IMR-90 (cell line): ENCODE data around the gene LDLRAD3. TPM values are rescaled to one million over a fixed set of nuclear protein-coding genes. Genes with fewer than 3 reads are reported as not detected.

ENCODE experiments used
- ATAC-seq: fragments of 200-7000 bp; cut with Tn5 transposase; 2 replicates; pipeline ENCODE4 v1.9.1; 2020; ENCODE audit warnings: low read depth, mild to moderate bottlenecking, moderate library complexity
- BruUV-seq: library from RNA; stranded (reverse); fragments of 400-500 nt; replicated peaks from 2 replicates; lab custom pipeline; 2021; lab: Mats Ljungman, UMichigan
- CTCF ChIA-PET: fragments of 300-600 bp; formaldehyde crosslinking; extraction: SDS; loops from one replicate; lab custom pipeline; 2021; ENCODE audit warnings: antibody characterized with exemption; lab: Yijun Ruan, JAX
- POLR2A ChIA-PET: fragments of 300-600 bp; sonication (Branson Sonifier 250); formaldehyde crosslinking; loops from one replicate; lab custom pipeline; 2022; ENCODE audit warnings: antibody characterized with exemption; ENCODE audit not compliant: unreplicated experiment; lab: Charles Lee
- DNase-seq: peaks from one replicate; pipeline ENCODE4 v3.0.0; 2013
- H2AFZ ChIP-seq: replicated peaks from 2 replicates; pipeline ENCODE3; 2013; ENCODE audit warnings: low read length, mild to moderate bottlenecking; ENCODE audit not compliant: poor library complexity
- H2AK5ac ChIP-seq: 2 replicates; pipeline ENCODE4 v1.6.1; 2013; ENCODE audit warnings: low read depth, low read length, inconsistent platforms
- H2AK9ac ChIP-seq: replicated peaks from 2 replicates; pipeline ENCODE3; 2013; ENCODE audit warnings: mild to moderate bottlenecking, low read depth, low read length, moderate library complexity; ENCODE audit not compliant: poor library complexity
- H2BK120ac ChIP-seq: 2 replicates; pipeline ENCODE4 v1.6.1; 2013; ENCODE audit warnings: low read depth, low read length, inconsistent platforms
- H2BK15ac ChIP-seq: 3 replicates; pipeline ENCODE4 v1.6.1; 2013; ENCODE audit warnings: low read depth, low read length, inconsistent platforms
- H2BK20ac ChIP-seq: 2 replicates; pipeline ENCODE4 v1.6.1; 2013; ENCODE audit warnings: low read depth, mild to moderate bottlenecking, inconsistent platforms, low read length, moderate library complexity
- H2BK5ac ChIP-seq: 2 replicates; pipeline ENCODE4 v1.6.1; 2013; ENCODE audit warnings: mild to moderate bottlenecking, low read depth, low read length, inconsistent platforms; ENCODE audit not compliant: poor library complexity, severe bottlenecking
- H3K14ac ChIP-seq: replicated peaks from 2 replicates; pipeline ENCODE4 v1.6.1; 2013; ENCODE audit warnings: low read depth, low read length, inconsistent platforms
- H3K18ac ChIP-seq: 2 replicates; pipeline ENCODE4 v1.6.1; 2013; ENCODE audit warnings: low read depth, low read length, control low read depth
- H3K23ac ChIP-seq: 2 replicates; pipeline ENCODE4 v1.6.1; 2013; ENCODE audit warnings: low read depth, low read length, inconsistent platforms
- H3K27ac ChIP-seq: 2 replicates; pipeline ENCODE4 v1.5.1; 2013; ENCODE audit warnings: mild to moderate bottlenecking, control low read depth, low read length; ENCODE audit not compliant: insufficient read depth
- H3K27me3 ChIP-seq: 2 replicates; pipeline ENCODE4 v1.6.1; 2013; ENCODE audit warnings: low read length; ENCODE audit not compliant: control insufficient read depth, insufficient read depth
- H3K36me3 ChIP-seq: 2 replicates; pipeline ENCODE4 v1.6.1; 2013; ENCODE audit warnings: low read length, mixed read lengths; ENCODE audit not compliant: control insufficient read depth, insufficient read depth
- H3K4ac ChIP-seq: 2 replicates; pipeline ENCODE4 v1.6.1; 2013; ENCODE audit warnings: low read depth, low read length, inconsistent platforms
- H3K4me1 ChIP-seq: 2 replicates; pipeline ENCODE4 v1.6.1; 2013; ENCODE audit warnings: low read length, mixed read lengths; ENCODE audit not compliant: control insufficient read depth, insufficient read depth
- H3K4me2 ChIP-seq: 2 replicates; pipeline ENCODE4 v1.6.1; 2013; ENCODE audit warnings: low read depth, mild to moderate bottlenecking, control low read depth, low read length, moderate library complexity
- H3K4me3 ChIP-seq: 2 replicates; pipeline ENCODE4 v1.5.1; 2013; ENCODE audit warnings: low read depth, mild to moderate bottlenecking, control low read depth, low read length, moderate library complexity; ENCODE audit not compliant: insufficient read depth
- H3K56ac ChIP-seq: 2 replicates; pipeline ENCODE4 v1.6.1; 2013; ENCODE audit warnings: low read length, inconsistent platforms; ENCODE audit not compliant: insufficient read depth; ENCODE audit errors: extremely low read depth
- H3K79me1 ChIP-seq, 2 experiments: 2 replicates each; pipeline ENCODE4 v1.6.1; 2013; ENCODE audit warnings: low read length in 2 of 2, inconsistent platforms in 1 of 2, low read depth in 1 of 2
- H3K9ac ChIP-seq: 2 replicates; pipeline ENCODE4 v1.6.1; 2013; ENCODE audit warnings: low read depth, low read length, control low read depth
- H3K9me1 ChIP-seq: 2 replicates; pipeline ENCODE4 v1.6.1; 2013; ENCODE audit warnings: low read length, inconsistent platforms; ENCODE audit not compliant: insufficient read depth
- H3K9me3 ChIP-seq: 2 replicates; pipeline ENCODE4 v1.6.1; 2013; ENCODE audit warnings: low read length; ENCODE audit not compliant: control insufficient read depth, insufficient read depth
- H4K20me1 ChIP-seq: 2 replicates; pipeline ENCODE4 v1.6.1; 2013; ENCODE audit warnings: low read length, inconsistent platforms; ENCODE audit not compliant: insufficient read depth
- H4K5ac ChIP-seq: 2 replicates; pipeline ENCODE4 v1.6.1; 2013; ENCODE audit warnings: mild to moderate bottlenecking, low read depth, low read length, control low read depth
- H4K8ac ChIP-seq, 2 experiments: 2 replicates each; pipeline ENCODE4 v1.6.1; 2013; ENCODE audit warnings: low read depth in 2 of 2, low read length in 2 of 2, control low read depth in 1 of 2, inconsistent platforms in 1 of 2
- H4K91ac ChIP-seq: 2 replicates; pipeline ENCODE4 v1.6.1; 2013; ENCODE audit warnings: low read depth, low read length, inconsistent platforms; ENCODE audit not compliant: insufficient read depth
- BHLHE40 ChIP-seq: fragments of 150-350 bp; IDR thresholded peaks from 2 replicates; pipeline ENCODE4 v1.6.1; 2016; ENCODE audit warnings: mild to moderate bottlenecking, low read depth, low read length
- CEBPB ChIP-seq: IDR thresholded peaks from 2 replicates; pipeline ENCODE4 v1.6.1; 2012; ENCODE audit warnings: low read depth, low read length, improper control_type of control experiment
- CHD1 ChIP-seq: IDR thresholded peaks from 2 replicates; pipeline ENCODE4 v1.6.1; 2012; ENCODE audit warnings: low read depth, low read length, improper control_type of control experiment
- FOS ChIP-seq: fragments of 150-350 bp; IDR thresholded peaks from 2 replicates; pipeline ENCODE4 v1.6.1; 2016; ENCODE audit warnings: low read depth, low read length
- MAFK ChIP-seq: IDR thresholded peaks from 2 replicates; pipeline ENCODE4 v1.6.1; 2012; ENCODE audit warnings: low read depth, low read length, improper control_type of control experiment
- MAZ ChIP-seq: IDR thresholded peaks from 2 replicates; pipeline ENCODE4 v1.6.1; 2012; ENCODE audit warnings: low read depth, mild to moderate bottlenecking, low read length, improper control_type of control experiment, moderate library complexity, borderline replicate concordance
- MXI1 ChIP-seq: IDR thresholded peaks from 2 replicates; pipeline ENCODE4 v1.6.1; 2012; ENCODE audit warnings: low read depth, mild to moderate bottlenecking, low read length, moderate library complexity, borderline replicate concordance
- NFE2L2 ChIP-seq: fragments of 150-350 bp; IDR thresholded peaks from 2 replicates; pipeline ENCODE4 v1.6.1; 2016; ENCODE audit warnings: low read depth, mild to moderate bottlenecking, low read length
- POLR2A ChIP-seq: IDR thresholded peaks from 2 replicates; pipeline ENCODE4 v1.6.1; 2012; ENCODE audit warnings: mild to moderate bottlenecking, low read depth, low read length
- RAD21 ChIP-seq: IDR thresholded peaks from 2 replicates; pipeline ENCODE4 v1.6.1; 2012; ENCODE audit warnings: low read length, improper control_type of control experiment
- RCOR1 ChIP-seq: IDR thresholded peaks from 2 replicates; pipeline ENCODE4 v1.6.1; 2012; ENCODE audit warnings: mild to moderate bottlenecking, low read length, improper control_type of control experiment; ENCODE audit not compliant: insufficient replicate concordance
- RFX5 ChIP-seq: IDR thresholded peaks from 2 replicates; pipeline ENCODE4 v1.8.0; 2012; ENCODE audit warnings: low read depth, mild to moderate bottlenecking, low read length, moderate library complexity
- SMC3 ChIP-seq: fragments of 150-350 bp; IDR thresholded peaks from 2 replicates; pipeline ENCODE4 v1.6.1; 2016; ENCODE audit warnings: low read depth, mild to moderate bottlenecking, antibody characterized with exemption, low read length, moderate library complexity
- WGBS, 2 experiments: methylation state at CpG; one replicate each; pipeline versions ENCODE4 v1.1.5 to v1.1.7; 2013; ENCODE audit warnings: missing lambda C conversion rate in 2 of 2; ENCODE audit not compliant: insufficient read length in 1 of 2; ENCODE audit errors: extremely low coverage in 2 of 2; 5-methylcytosine and 5-hydroxymethylcytosine counted together
- dilution Hi-C: fragments of 300-500 bp; cut with HindIII; formaldehyde crosslinking; loops from one replicate; pipeline ENCODE4 v1.14.3; 2018; ENCODE audit warnings: low sequenced_read_pairs; ENCODE audit not compliant: unreplicated experiment
- in situ Hi-C: fragments of 300-500 bp; cut with MboI; formaldehyde crosslinking; loops from 3 replicates; pipeline ENCODE4 v1.14.3; 2019; ENCODE audit warnings: low sequenced_read_pairs, inconsistent platforms, mixed read lengths
- intact Hi-C: fragments of 100-400 bp; cut with micrococcal nuclease; formaldehyde crosslinking; loops from 2 replicates; pipeline ENCODE4 v1.10.0; 2022
- polyA plus RNA-seq, 3 experiments: library from polyadenylated mRNA; depleted of rRNA; stranded (reverse); fragments of >200 nt; gene quantifications; 2 replicates each; pipeline ENCODE4 v1.2.3, GENCODE V29; 2012; ENCODE audit warnings: low replicate concordance in 1 of 3
- total RNA-seq: library from RNA; depleted of rRNA; stranded (reverse); fragments of >200 nt; gene quantifications from 2 replicates; pipeline ENCODE4 v1.2.3, GENCODE V29; 2012
- TF ChIP-seq, protein P1 (sequence below): fragments of 150-350 bp; IDR thresholded peaks from 2 replicates; pipeline ENCODE4 v1.6.1; 2017; ENCODE audit warnings: mild to moderate bottlenecking, antibody characterized with exemption, low read length, low read depth
- TF ChIP-seq, protein P2 (sequence below): conservative IDR thresholded peaks from 2 replicates; pipeline ENCODE4 v1.5.1; 2012; ENCODE audit warnings: mild to moderate bottlenecking, low read depth, low read length, improper control_type of control experiment
- TF ChIP-seq, protein P3 (sequence below): fragments of 150-350 bp; IDR thresholded peaks from 2 replicates; pipeline ENCODE4 v1.6.1; 2016; ENCODE audit warnings: low read depth, mild to moderate bottlenecking, low read length, moderate library complexity, borderline replicate concordance

LDLRAD3 gene
- total and polyA plus RNA-seq, 2 of the 4 experiments (the other 2 are of a cell fraction), result 2.7 to 6.4 TPM

DNA sequence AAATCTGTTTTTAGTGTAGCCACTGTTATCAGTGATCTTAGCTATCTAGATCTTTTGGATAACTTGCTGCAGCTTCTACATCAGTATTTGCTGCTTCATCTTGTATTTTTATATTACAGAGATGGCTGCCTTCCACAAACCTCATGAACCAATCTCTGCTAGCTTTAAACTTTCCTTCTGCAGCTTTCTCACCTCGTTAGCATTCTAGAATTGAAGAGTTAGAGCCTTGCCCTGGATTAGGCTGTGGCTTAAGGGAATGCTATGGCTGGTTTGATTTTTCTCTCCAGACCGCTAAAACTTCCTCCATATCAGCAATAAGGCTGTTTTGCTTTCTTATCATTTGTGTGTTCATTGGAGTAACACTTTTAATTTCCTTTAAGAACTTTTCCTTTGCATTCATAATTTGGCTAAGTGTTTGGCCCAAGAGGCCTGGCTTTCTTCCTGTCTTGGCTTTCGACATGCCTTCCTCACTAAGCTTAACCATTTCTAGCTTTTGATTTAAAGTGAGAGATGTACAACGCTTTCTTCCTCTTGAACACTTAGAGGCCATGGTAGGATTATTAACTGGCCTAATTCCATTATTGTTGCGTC lies 51.9 kb downstream of the LDLRAD3 start:
- Histone ChIP-seq H3K9me3 (no peaks in the 10 kb centered on the region; the same call in 1 of the 2 replicates), H4K8ac (no peak overlapping the region), H3K9ac (no peak overlapping the region), H3K27me3 (no peaks in the 10 kb centered on the region), H2AFZ (no peak overlapping the region), H3K14ac (no peak overlapping the region), H2BK5ac (no peak overlapping the region), H2BK20ac (no peak overlapping the region), H2BK120ac (no peak overlapping the region), H3K4me2 (no peak overlapping the region), H2AK9ac (no peak overlapping the region), H2AK5ac (no peak overlapping the region), H3K56ac (no peak overlapping the region), H3K27ac (no peak overlapping the region), H3K23ac (no peak overlapping the region), H3K36me3 (no peaks in the 10 kb centered on the region), H2BK15ac (no peak overlapping the region), H4K91ac (no peak overlapping the region), H4K5ac (no peak overlapping the region), H3K18ac (no peak overlapping the region), H3K79me1 (peaks cover 0 to 14% of the 10 kb centered on the region in 2 experiments; a peak in 3 of 4 replicates), H4K20me1 (no peaks in the 10 kb centered on the region), H3K4me1 (peaks cover 5% of the 10 kb centered on the region; the same call in 1 of the 2 replicates), H3K4ac (no peak overlapping the region), H3K4me3 (no peak overlapping the region), H3K9me1 (no peaks in the 10 kb centered on the region; the same call in none of the 2 replicates)
- ChIA-PET CTCF (no interaction called here), POLR2A (no interaction called here)
- in situ Hi-C loops, result no loop called here
- no TSS peak for BruUV-seq
- ATAC-seq, result no peak
- TF ChIP-seq, protein P1, sequence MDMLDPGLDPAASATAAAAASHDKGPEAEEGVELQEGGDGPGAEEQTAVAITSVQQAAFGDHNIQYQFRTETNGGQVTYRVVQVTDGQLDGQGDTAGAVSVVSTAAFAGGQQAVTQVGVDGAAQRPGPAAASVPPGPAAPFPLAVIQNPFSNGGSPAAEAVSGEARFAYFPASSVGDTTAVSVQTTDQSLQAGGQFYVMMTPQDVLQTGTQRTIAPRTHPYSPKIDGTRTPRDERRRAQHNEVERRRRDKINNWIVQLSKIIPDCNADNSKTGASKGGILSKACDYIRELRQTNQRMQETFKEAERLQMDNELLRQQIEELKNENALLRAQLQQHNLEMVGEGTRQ, result no peak
- TF ChIP-seq RFX5 (no peak), NFE2L2 (no peak), POLR2A (no peak), CEBPB (no peak), RCOR1 (no peak), MXI1 (no peak), RAD21 (no peak), MAZ (no peak), CHD1 (no peak), BHLHE40 (no peak), FOS (no peak), SMC3 (no peak), MAFK (no peak)
- TF ChIP-seq, protein P2, sequence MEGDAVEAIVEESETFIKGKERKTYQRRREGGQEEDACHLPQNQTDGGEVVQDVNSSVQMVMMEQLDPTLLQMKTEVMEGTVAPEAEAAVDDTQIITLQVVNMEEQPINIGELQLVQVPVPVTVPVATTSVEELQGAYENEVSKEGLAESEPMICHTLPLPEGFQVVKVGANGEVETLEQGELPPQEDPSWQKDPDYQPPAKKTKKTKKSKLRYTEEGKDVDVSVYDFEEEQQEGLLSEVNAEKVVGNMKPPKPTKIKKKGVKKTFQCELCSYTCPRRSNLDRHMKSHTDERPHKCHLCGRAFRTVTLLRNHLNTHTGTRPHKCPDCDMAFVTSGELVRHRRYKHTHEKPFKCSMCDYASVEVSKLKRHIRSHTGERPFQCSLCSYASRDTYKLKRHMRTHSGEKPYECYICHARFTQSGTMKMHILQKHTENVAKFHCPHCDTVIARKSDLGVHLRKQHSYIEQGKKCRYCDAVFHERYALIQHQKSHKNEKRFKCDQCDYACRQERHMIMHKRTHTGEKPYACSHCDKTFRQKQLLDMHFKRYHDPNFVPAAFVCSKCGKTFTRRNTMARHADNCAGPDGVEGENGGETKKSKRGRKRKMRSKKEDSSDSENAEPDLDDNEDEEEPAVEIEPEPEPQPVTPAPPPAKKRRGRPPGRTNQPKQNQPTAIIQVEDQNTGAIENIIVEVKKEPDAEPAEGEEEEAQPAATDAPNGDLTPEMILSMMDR, result no peak
- TF ChIP-seq, protein P3, sequence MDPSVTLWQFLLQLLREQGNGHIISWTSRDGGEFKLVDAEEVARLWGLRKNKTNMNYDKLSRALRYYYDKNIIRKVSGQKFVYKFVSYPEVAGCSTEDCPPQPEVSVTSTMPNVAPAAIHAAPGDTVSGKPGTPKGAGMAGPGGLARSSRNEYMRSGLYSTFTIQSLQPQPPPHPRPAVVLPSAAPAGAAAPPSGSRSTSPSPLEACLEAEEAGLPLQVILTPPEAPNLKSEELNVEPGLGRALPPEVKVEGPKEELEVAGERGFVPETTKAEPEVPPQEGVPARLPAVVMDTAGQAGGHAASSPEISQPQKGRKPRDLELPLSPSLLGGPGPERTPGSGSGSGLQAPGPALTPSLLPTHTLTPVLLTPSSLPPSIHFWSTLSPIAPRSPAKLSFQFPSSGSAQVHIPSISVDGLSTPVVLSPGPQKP, result no peak
- WGBS, 2 experiments, result no CpG with 5 or more reads among the region's 5 CpGs
- intact Hi-C loops, result no loop called here
- dilution Hi-C loops, result no loop called here
- DNase-seq, result no peak
